Loucy (cell line): ENCODE results near the gene ADORA1.

Experiments used
- EZH2phosphoT487 ChIP-seq: fragments of 200-600 bp; IDR thresholded peaks from 2 replicates; pipeline ENCODE4 v1.6.1; 2018; ENCODE audit warnings: antibody characterized with exemption, mild to moderate bottlenecking, moderate library complexity, borderline replicate concordance
- TF ChIP-seq, protein P1 (sequence below): fragments of 200-600 bp; sonication (generic); conservative IDR thresholded peaks from 2 replicates; pipeline ENCODE4 v1.5.1; 2014; ENCODE audit warnings: mild to moderate bottlenecking, antibody characterized with exemption, low read length

DNA sequence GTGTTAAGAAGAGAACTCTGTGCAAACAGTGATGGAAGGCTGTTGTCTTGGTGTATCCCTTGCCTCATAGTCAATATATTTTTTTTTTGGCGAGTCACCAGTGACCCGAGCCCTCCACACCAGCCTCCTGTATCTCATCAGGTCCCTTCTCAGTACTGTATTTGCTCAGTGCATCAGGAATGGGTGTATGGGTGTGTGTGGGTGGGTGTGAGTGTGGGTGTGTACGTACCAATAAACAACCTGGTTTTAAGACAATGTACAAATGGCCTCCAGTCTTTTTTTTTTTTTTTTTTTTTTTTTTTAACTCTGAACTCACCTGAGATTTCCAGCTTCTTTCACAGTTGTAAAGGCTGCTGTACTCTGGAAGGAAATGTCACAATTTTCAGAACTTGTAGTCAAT is 49.0 kb upstream of the ADORA1 start:
- TF ChIP-seq, protein P1, sequence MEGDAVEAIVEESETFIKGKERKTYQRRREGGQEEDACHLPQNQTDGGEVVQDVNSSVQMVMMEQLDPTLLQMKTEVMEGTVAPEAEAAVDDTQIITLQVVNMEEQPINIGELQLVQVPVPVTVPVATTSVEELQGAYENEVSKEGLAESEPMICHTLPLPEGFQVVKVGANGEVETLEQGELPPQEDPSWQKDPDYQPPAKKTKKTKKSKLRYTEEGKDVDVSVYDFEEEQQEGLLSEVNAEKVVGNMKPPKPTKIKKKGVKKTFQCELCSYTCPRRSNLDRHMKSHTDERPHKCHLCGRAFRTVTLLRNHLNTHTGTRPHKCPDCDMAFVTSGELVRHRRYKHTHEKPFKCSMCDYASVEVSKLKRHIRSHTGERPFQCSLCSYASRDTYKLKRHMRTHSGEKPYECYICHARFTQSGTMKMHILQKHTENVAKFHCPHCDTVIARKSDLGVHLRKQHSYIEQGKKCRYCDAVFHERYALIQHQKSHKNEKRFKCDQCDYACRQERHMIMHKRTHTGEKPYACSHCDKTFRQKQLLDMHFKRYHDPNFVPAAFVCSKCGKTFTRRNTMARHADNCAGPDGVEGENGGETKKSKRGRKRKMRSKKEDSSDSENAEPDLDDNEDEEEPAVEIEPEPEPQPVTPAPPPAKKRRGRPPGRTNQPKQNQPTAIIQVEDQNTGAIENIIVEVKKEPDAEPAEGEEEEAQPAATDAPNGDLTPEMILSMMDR, result no peak
- TF ChIP-seq EZH2phosphoT487, result no peak
